RWPE2 (cell line): ENCODE results near the gene IRF9.

Source experiments
- ATAC-seq: fragments of 200-7000 bp; cut with Tn5 transposase; 3 replicates; pipeline ENCODE4 v1.9.1; 2021; ENCODE audit warnings: low read depth
- DNase-seq: peaks from one replicate; pipeline ENCODE4 v3.0.0-alpha.2; 2020; ENCODE audit warnings: low spot score
- H3K27ac ChIP-seq: fragments of 450-650 bp; 2 replicates; pipeline ENCODE4 v1.5.1; 2017; ENCODE audit warnings: mild to moderate bottlenecking; ENCODE audit not compliant: poor library complexity, severe bottlenecking
- H3K27me3 ChIP-seq: fragments of 250-450 bp; sonication (Bioruptor Pico); 2 replicates; pipeline ENCODE4 v1.5.1; 2021; ENCODE audit warnings: mild to moderate bottlenecking, moderate library complexity; ENCODE audit not compliant: insufficient read depth, poor library complexity, severe bottlenecking
- H3K36me3 ChIP-seq: fragments of 250-450 bp; sonication (Bioruptor Pico); 2 replicates; pipeline ENCODE4 v1.5.1; 2020; ENCODE audit warnings: low read depth, mild to moderate bottlenecking, moderate library complexity
- H3K4me1 ChIP-seq: fragments of 250-450 bp; sonication (Bioruptor Pico); 2 replicates; pipeline ENCODE4 v1.5.1; 2021; ENCODE audit warnings: mild to moderate bottlenecking, moderate library complexity; ENCODE audit not compliant: insufficient read depth, poor library complexity, severe bottlenecking
- H3K4me3 ChIP-seq: fragments of 250-450 bp; sonication (Bioruptor Pico); 2 replicates; pipeline ENCODE4 v1.5.1; 2021; ENCODE audit warnings: mild to moderate bottlenecking, moderate library complexity; ENCODE audit not compliant: severe bottlenecking
- H3K9me3 ChIP-seq: fragments of 250-450 bp; sonication (Bioruptor Pico); 2 replicates; pipeline ENCODE4 v1.5.1; 2021; ENCODE audit warnings: mild to moderate bottlenecking, moderate library complexity; ENCODE audit not compliant: severe bottlenecking
- CTCF ChIP-seq: fragments of 450-650 bp; IDR thresholded peaks from one replicate; pipeline ENCODE4 v1.5.1; 2017; ENCODE audit warnings: mild to moderate bottlenecking, moderate library complexity; ENCODE audit not compliant: poor library complexity, severe bottlenecking

IRF9 gene

DNA sequence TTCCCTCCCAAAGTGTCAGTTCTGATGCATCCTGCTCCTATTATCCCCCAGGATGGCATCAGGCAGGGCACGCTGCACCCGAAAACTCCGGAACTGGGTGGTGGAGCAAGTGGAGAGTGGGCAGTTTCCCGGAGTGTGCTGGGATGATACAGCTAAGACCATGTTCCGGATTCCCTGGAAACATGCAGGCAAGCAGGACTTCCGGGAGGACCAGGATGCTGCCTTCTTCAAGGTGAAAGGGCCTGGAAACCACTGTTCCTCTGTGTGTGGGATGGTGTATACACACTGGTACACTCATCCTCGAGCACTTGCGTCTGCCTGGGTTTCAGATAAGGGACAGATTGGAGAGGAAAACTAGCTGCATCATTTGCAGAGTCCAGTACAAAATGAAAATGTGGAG lies 1.0 kb downstream of the IRF9 start:
- Histone ChIP-seq H3K4me1 (peaks cover 3% of the 10 kb centered on the region), H3K36me3 (peaks cover 71% of the 10 kb centered on the region), H3K4me3 (peak overlapping the region; percentile 51), H3K27ac (peak overlapping the region; percentile 71), H3K27me3 (no peaks in the 10 kb centered on the region), H3K9me3 (no peaks in the 10 kb centered on the region)
- ATAC-seq (peak; percentile 0; the same call in 1 of the 3 replicates), DNase-seq (no peak)
- TF ChIP-seq CTCF: no peak

DNA sequence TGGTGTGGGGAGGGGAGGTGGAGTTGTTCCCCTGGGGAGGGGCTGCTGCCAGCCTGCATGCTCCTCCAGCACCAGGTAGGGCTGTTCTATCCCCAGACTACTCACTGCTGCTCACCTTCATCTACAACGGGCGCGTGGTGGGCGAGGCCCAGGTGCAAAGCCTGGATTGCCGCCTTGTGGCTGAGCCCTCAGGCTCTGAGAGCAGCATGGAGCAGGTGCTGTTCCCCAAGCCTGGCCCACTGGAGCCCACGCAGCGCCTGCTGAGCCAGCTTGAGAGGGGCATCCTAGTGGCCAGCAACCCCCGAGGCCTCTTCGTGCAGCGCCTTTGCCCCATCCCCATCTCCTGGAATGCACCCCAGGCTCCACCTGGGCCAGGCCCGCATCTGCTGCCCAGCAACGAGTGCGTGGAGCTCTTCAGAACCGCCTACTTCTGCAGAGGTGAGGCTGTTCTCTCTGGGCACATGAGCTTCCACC lies 3.5 kb downstream of the IRF9 start:
- Histone ChIP-seq H3K4me1 (peaks cover 3% of the 10 kb centered on the region), H3K9me3 (no peaks in the 10 kb centered on the region), H3K4me3 (no peak overlapping the region), H3K27me3 (no peaks in the 10 kb centered on the region), H3K36me3 (peaks cover 56% of the 10 kb centered on the region), H3K27ac (no peak overlapping the region)
- ATAC-seq: no peak
- no peak for TF ChIP-seq CTCF
- DNase-seq: no peak

DNA sequence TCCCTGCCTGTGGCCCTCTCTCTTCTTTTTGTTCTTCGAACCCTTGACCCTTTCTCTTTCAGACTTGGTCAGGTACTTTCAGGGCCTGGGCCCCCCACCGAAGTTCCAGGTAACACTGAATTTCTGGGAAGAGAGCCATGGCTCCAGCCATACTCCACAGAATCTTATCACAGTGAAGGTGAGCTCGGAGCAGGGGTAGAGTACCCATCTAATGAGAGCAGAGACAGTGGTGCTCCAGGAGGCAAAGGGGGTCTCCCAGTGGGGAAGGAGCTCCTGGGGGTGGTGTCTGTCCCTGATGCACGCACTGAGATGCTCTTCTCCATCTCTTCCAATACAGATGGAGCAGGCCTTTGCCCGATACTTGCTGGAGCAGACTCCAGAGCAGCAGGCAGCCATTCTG lies 4.7 kb downstream of the IRF9 start:
- H3K9me3 ChIP-seq: no peaks in the 10 kb centered on the region
- H3K4me3 ChIP-seq: no peak overlapping the region
- H3K27ac ChIP-seq: no peak overlapping the region
- no peaks in the 10 kb centered on the region for H3K27me3 ChIP-seq
- H3K4me1 ChIP-seq: peaks cover 3% of the 10 kb centered on the region
- TF ChIP-seq CTCF: no peak
- peaks cover 50% of the 10 kb centered on the region for H3K36me3 ChIP-seq
- ATAC-seq: no peak
- DNase-seq: no peak

DNA sequence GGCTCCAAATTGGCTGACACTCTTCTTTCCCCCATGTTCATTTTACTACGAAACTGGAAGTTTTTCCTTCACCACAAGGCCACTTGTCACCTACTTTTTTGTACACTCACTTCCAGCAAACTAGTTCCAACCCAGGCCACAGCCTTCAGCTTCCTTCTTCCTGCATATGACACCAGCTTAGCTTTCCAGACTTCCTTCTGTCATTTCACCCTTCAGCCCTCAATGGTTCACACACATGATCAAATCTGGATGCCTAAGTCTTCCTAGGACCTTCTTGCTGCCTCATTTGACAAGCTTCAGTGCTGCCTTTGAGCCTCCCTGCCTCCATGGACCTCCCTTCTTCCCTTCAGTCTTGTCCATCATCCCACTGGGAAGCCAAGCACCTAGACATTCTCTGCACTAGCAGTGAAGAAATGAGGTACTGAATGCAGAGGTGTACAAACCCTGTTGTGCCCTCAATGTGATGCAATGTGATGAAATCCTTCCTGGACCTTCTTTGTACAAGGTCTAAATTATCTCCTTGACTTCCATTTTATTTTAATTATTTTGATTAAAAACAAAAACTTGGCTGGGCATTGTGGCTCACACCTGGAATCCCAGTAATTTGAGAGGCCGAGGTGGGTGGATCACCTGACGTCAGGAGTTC lies 6.5 kb downstream of the IRF9 start:
- no peaks in the 10 kb centered on the region for H3K9me3 ChIP-seq
- H3K27me3 ChIP-seq: no peaks in the 10 kb centered on the region
- peaks cover 42% of the 10 kb centered on the region for H3K36me3 ChIP-seq
- H3K4me1 ChIP-seq: no peaks in the 10 kb centered on the region
- no peak overlapping the region for H3K4me3 ChIP-seq
- no peak overlapping the region for H3K27ac ChIP-seq
- no peak for ATAC-seq
- TF ChIP-seq CTCF: no peak
- no peak for DNase-seq

DNA sequence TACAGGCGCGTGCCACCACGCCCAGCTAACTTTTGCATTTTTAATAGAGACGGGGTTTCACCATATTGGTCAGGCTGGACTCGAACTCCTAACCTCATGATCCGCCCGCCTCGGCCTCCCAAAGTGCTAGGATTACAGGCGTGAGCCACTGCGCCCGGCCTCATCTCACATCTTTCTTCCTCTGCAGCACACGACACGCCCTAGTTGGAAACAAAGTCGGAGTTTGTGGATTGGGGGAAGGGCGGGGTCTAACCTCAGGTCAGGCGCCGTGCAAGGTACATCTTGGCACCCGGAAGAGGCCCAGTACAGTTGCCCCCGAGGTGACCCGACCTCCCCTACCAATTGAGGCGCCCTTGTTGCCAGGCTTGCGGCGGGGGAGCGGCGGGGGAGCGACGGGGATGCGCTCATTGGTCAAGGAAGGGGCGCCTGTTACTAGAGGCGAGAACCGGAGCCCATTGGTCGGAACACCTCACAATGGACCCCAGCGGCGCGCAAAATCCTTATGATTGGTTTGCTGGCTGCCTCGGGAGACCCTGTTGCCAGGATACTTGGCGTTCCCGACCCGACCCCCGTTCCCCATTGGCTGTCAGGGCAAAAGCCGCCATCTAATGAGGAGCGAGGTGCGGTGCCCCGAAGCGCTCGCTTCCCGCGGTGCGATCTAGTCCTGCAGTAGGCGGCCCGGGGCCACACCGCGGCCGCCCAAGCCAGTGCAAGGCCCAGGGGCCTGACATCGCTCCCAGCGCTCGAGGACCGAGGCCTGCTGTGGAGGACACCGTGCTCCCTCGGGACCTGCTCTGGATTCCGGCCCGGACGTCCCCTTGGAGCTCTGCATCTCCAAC lies 10.6 kb downstream of the IRF9 start, which contains the start of gene REC8:
Gene REC8 (plus strand): TSS at position 659 of the 839 bp plus-strand sequence. CDS start 473 bp downstream, outside the sequence.
- Histone ChIP-seq H3K9me3 (no peaks in the 10 kb centered on the region), H3K4me3 (no peak within 1 kb of the TSS), H3K27ac (no peak within 1 kb of the TSS), H3K36me3 (0 out of 2 replicates have a peak, but pooled peaks cover 5% of the 10 kb centered on the region), H3K4me1 (no peaks in the 10 kb centered on the region), H3K27me3 (no peaks in the 10 kb centered on the region)
- TF ChIP-seq CTCF: no peak
- ATAC-seq (no peak), DNase-seq (no peak)
